H9 (cell line): Measurements from ENCODE around the gene TPP1. TPM values are rescaled to one million over a fixed set of nuclear protein-coding genes. Genes with fewer than 3 reads are reported as not detected.

Experiments
- DNase-seq: peaks from one replicate; pipeline ENCODE4 v3.0.0-alpha.2; 2017
- H2AFZ ChIP-seq: one replicate; pipeline ENCODE4 v1.6.1; 2013; ENCODE audit warnings: mild to moderate bottlenecking, low read length, control low read depth, moderate library complexity
- H2AK5ac ChIP-seq: 2 replicates; pipeline ENCODE4 v1.6.1; 2013; ENCODE audit warnings: low read length, control low read depth, mixed read lengths; ENCODE audit not compliant: insufficient read length
- H2BK120ac ChIP-seq: one replicate; pipeline ENCODE4 v1.6.1; 2013; ENCODE audit warnings: low read depth, mild to moderate bottlenecking, low read length, control low read depth, inconsistent platforms; ENCODE audit not compliant: poor library complexity, severe bottlenecking
- H2BK12ac ChIP-seq: 2 replicates; pipeline ENCODE4 v1.6.1; 2013; ENCODE audit warnings: low read length, control low read depth, mixed read lengths, low read depth; ENCODE audit not compliant: insufficient read length
- H2BK15ac ChIP-seq: 2 replicates; pipeline ENCODE4 v1.6.1; 2013; ENCODE audit warnings: low read depth, low read length, control low read depth
- H2BK20ac ChIP-seq: one replicate; pipeline ENCODE4 v1.6.1; 2013; ENCODE audit warnings: low read depth, mild to moderate bottlenecking, low read length, control low read depth, inconsistent platforms; ENCODE audit not compliant: poor library complexity, severe bottlenecking
- H2BK5ac ChIP-seq: 2 replicates; pipeline ENCODE4 v1.6.1; 2013; ENCODE audit warnings: low read length, control low read depth, mixed read lengths; ENCODE audit not compliant: insufficient read length
- H3K14ac ChIP-seq: 2 replicates; pipeline ENCODE4 v1.6.1; 2013; ENCODE audit warnings: low read length, control low read depth; ENCODE audit not compliant: insufficient read depth
- H3K18ac ChIP-seq: 2 replicates; pipeline ENCODE4 v1.6.1; 2013; ENCODE audit warnings: low read depth, mild to moderate bottlenecking, mixed read lengths, low read length, control low read depth; ENCODE audit not compliant: insufficient read length
- H3K23ac ChIP-seq: 2 replicates; pipeline ENCODE4 v1.6.1; 2013; ENCODE audit warnings: low read length, control low read depth, mixed read lengths, low read depth; ENCODE audit not compliant: insufficient read length
- H3K23me2 ChIP-seq: 2 replicates; pipeline ENCODE4 v1.6.1; 2013; ENCODE audit warnings: low read depth, mild to moderate bottlenecking, mixed read lengths, low read length, control low read depth; ENCODE audit not compliant: insufficient read length, poor library complexity, severe bottlenecking
- H3K27ac ChIP-seq: 2 replicates; pipeline ENCODE4 v1.5.1; 2013; ENCODE audit warnings: low read length, control low read depth, mixed read lengths, low read depth; ENCODE audit not compliant: insufficient read length
- H3K27me3 ChIP-seq: 2 replicates; pipeline ENCODE4 v1.6.1; 2013; ENCODE audit warnings: low read length, control low read depth, inconsistent platforms; ENCODE audit not compliant: insufficient read depth
- H3K4ac ChIP-seq: 2 replicates; pipeline ENCODE4 v1.6.1; 2013; ENCODE audit warnings: low read depth, mild to moderate bottlenecking, control low read depth, inconsistent platforms, low read length, moderate library complexity
- H3K4me1 ChIP-seq: 2 replicates; pipeline ENCODE4 v1.6.1; 2013; ENCODE audit warnings: low read length, control low read depth, inconsistent platforms; ENCODE audit not compliant: insufficient read depth
- H3K4me2 ChIP-seq: 2 replicates; pipeline ENCODE4 v1.6.1; 2013; ENCODE audit warnings: low read length, control low read depth, mixed read lengths; ENCODE audit not compliant: insufficient read length, insufficient read depth
- H3K56ac ChIP-seq: 2 replicates; pipeline ENCODE4 v1.6.1; 2013; ENCODE audit warnings: low read depth, mild to moderate bottlenecking, mixed read lengths, low read length, control low read depth; ENCODE audit not compliant: insufficient read length
- H3K79me1 ChIP-seq: 2 replicates; pipeline ENCODE4 v1.6.1; 2013; ENCODE audit warnings: low read depth, mild to moderate bottlenecking, moderate library complexity, low read length, control low read depth, inconsistent platforms; ENCODE audit not compliant: insufficient read depth, poor library complexity, severe bottlenecking
- H3K79me2 ChIP-seq: 2 replicates; pipeline ENCODE4 v1.6.1; 2013; ENCODE audit warnings: low read length, control low read depth, inconsistent platforms; ENCODE audit not compliant: insufficient read depth
- H3K9ac ChIP-seq: 2 replicates; pipeline ENCODE4 v1.6.1; 2013; ENCODE audit warnings: low read length, control low read depth, mixed read lengths; ENCODE audit not compliant: insufficient read length; ENCODE audit errors: extremely low read depth
- H3K9me3 ChIP-seq: one replicate; pipeline ENCODE4 v1.6.1; 2013; ENCODE audit warnings: low read depth, low read length, inconsistent platforms; ENCODE audit not compliant: control insufficient read depth
- H3T11ph ChIP-seq: one replicate; pipeline ENCODE4 v1.6.1; 2013; ENCODE audit warnings: mild to moderate bottlenecking, low read length, control low read depth, inconsistent platforms
- H4K20me1 ChIP-seq: one replicate; pipeline ENCODE4 v1.6.1; 2013; ENCODE audit not compliant: control insufficient read depth, insufficient read length, insufficient read depth
- H4K5ac ChIP-seq: 2 replicates; pipeline ENCODE4 v1.6.1; 2013; ENCODE audit warnings: low read depth, mild to moderate bottlenecking, mixed read lengths, low read length, control low read depth; ENCODE audit not compliant: insufficient read length
- H4K8ac ChIP-seq: replicated peaks from 2 replicates; pipeline ENCODE4 v1.6.1; 2013; ENCODE audit warnings: low read length, control low read depth, mixed read lengths, low read depth; ENCODE audit not compliant: insufficient read length
- H4K91ac ChIP-seq: 2 replicates; pipeline ENCODE4 v1.6.1; 2013; ENCODE audit warnings: low read depth, mild to moderate bottlenecking, moderate library complexity, mixed read lengths, low read length, control low read depth; ENCODE audit not compliant: insufficient read length
- H3K27ac Mint-ChIP-seq, 3 experiments: 2 replicates in 2 of 3; 3 replicates in 1 of 3; pipeline ENCODE4 v1.8.0; 2020 to 2021; ENCODE audit warnings: mixed read lengths in 3 of 3, mild to moderate bottlenecking in 1 of 3, moderate library complexity in 1 of 3
- H3K27me3 Mint-ChIP-seq: 2 replicates; pipeline ENCODE4 v1.8.0; 2021; ENCODE audit warnings: low read depth, mild to moderate bottlenecking, moderate library complexity, mixed read lengths
- H3K36me3 Mint-ChIP-seq, 3 experiments: 2 replicates in 2 of 3; 3 replicates in 1 of 3; pipeline ENCODE4 v1.8.0; 2020 to 2021; ENCODE audit warnings: low read depth in 3 of 3, mixed read lengths in 3 of 3; ENCODE audit not compliant: insufficient read depth in 1 of 3
- H3K4me1 Mint-ChIP-seq, 2 experiments: 2 replicates each; pipeline ENCODE4 v1.8.0; 2020; ENCODE audit warnings: mixed read lengths in 2 of 2
- H3K4me3 Mint-ChIP-seq, 2 experiments: 2 replicates in 1 of 2; 3 replicates in 1 of 2; pipeline ENCODE4 v1.8.0; 2020 to 2021; ENCODE audit warnings: mild to moderate bottlenecking in 2 of 2, mixed read lengths in 2 of 2, moderate library complexity in 1 of 2
- H3K9me3 Mint-ChIP-seq, 2 experiments: 2 replicates in 1 of 2; 3 replicates in 1 of 2; pipeline ENCODE4 v1.8.0; 2020; ENCODE audit warnings: mild to moderate bottlenecking in 2 of 2, mixed read lengths in 2 of 2, moderate library complexity in 1 of 2
- CTCF ChIP-seq: fragments of 200-600 bp; sonication (generic); conservative IDR thresholded peaks from 3 replicates; pipeline ENCODE4 v1.8.0; 2021; ENCODE audit warnings: antibody characterized with exemption, mild to moderate bottlenecking
- WGBS: extraction: QIAGEN DNeasy Blood & Tissue Kit; methylation state at CpG from one replicate; pipeline ENCODE4 v1.1.7; 2013; ENCODE audit warnings: missing lambda C conversion rate, low lambda C conversion rate, mixed read lengths; ENCODE audit not compliant: insufficient read length; ENCODE audit errors: extremely low coverage; 5-methylcytosine and 5-hydroxymethylcytosine counted together
- total RNA-seq: library from RNA; stranded (reverse); gene quantifications from 2 replicates; pipeline ENCODE4 v1.2.1, GENCODE V29; 2021

TPP1 gene
- total RNA-seq, 1 experiment from 2014 or later = 37.2 TPM

DNA sequence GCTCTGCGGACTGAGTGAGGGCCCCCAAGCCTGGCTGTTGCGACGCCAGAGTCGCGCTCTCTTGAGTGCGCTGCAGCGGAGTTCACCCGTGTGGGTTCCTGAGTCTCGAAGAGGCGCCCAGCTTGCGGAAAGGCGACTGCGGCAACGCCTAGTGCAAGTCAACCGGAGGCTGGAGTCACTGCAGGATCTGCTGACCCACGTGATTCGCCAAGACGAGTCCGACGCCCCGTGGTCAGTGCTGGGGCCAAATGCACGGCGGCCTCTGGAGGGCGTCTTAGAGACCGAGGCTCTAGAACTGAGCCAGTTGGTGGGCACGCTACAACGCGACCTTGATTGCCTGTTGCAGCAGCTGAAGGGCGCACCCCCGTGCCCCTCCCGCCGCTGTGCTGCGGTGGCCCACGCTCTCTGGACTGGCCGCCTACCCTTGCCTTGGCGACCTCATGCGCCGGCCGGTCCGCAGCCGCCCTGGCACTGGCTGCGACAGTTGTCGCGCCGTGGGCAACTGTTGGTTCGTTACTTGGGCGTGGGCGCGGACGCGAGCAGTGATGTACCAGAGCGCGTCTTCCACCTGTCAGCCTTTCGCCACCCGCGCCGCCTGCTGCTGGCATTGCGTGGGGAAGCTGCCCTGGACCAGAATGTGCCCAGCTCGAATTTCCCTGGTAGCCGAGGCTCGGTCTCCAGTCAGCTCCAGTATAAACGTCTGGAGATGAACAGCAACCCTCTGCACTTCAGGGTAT lies 48.4 kb downstream of the TPP1 start:
- H3K27ac Mint-ChIP-seq = no peak overlapping the region; a peak in 1 of 7 replicates
- H2BK20ac ChIP-seq = no peak overlapping the region
- no peaks in the 10 kb centered on the region for H3K79me2 ChIP-seq
- no peak overlapping the region for H2BK15ac ChIP-seq
- no peak overlapping the region for H4K91ac ChIP-seq
- peak; percentile 69 for DNase-seq
- no peak overlapping the region for H3T11ph ChIP-seq
- H3K23ac ChIP-seq = no peak overlapping the region
- no peaks in the 10 kb centered on the region for H3K79me1 ChIP-seq
- no peaks in the 10 kb centered on the region for H3K9me3 ChIP-seq
- H4K5ac ChIP-seq = no peak overlapping the region
- H2BK12ac ChIP-seq = no peak overlapping the region
- H3K14ac ChIP-seq = no peak overlapping the region; the same call in 1 of the 2 replicates
- H3K18ac ChIP-seq = no peak overlapping the region
- no peak overlapping the region for H3K56ac ChIP-seq
- H3K4me3 Mint-ChIP-seq = no peak overlapping the region
- H3K4me1 Mint-ChIP-seq = peaks cover 8 to 11% of the 10 kb centered on the region in 2 experiments
- H2AFZ ChIP-seq = no peak overlapping the region
- no peak overlapping the region for H3K27ac ChIP-seq
- H3K4me2 ChIP-seq = no peak overlapping the region
- no peak for TF ChIP-seq CTCF
- H3K9ac ChIP-seq = no peak overlapping the region
- H2BK5ac ChIP-seq = no peak overlapping the region
- no peak overlapping the region for H4K8ac ChIP-seq
- peaks cover 4% of the 10 kb centered on the region; the same call in 1 of the 2 replicates for H3K4me1 ChIP-seq
- no CpG with 5 or more reads among the region's 62 CpGs for WGBS
- H3K23me2 ChIP-seq = no peaks in the 10 kb centered on the region
- H2AK5ac ChIP-seq = no peak overlapping the region
- no peaks in the 10 kb centered on the region for H4K20me1 ChIP-seq
- no peak overlapping the region for H3K4ac ChIP-seq
- no peaks in the 10 kb centered on the region; a peak in 2 of 7 replicates for H3K36me3 Mint-ChIP-seq
- H2BK120ac ChIP-seq = no peak overlapping the region
- H3K9me3 Mint-ChIP-seq = no peaks in the 10 kb centered on the region; a peak in 2 of 5 replicates
- H3K27me3 ChIP-seq = no peaks in the 10 kb centered on the region
- H3K27me3 Mint-ChIP-seq = no peaks in the 10 kb centered on the region
